Sigmoid colon (tissue), 3 donors: Measurements from ENCODE around the gene DHX8.

ENCODE experiments used
- POLR2A ChIP-seq, 2 donors: fragments of 450-650 bp; IDR thresholded peaks; one replicate each; pipeline ENCODE4 v1.6.1; 2016; ENCODE audit warnings: antibody characterized with exemption in 2 of 2, mild to moderate bottlenecking in 2 of 2, moderate library complexity in 2 of 2
- TF ChIP-seq, protein P1 (sequence below), 4 experiments: fragments of 450-650 bp in 3 of 4; fragments of 200-600 bp in 1 of 4; IDR thresholded peaks; one replicate each; pipeline ENCODE4 v1.5.1; 2016 to 2019; ENCODE audit warnings: antibody characterized with exemption in 4 of 4, mild to moderate bottlenecking in 3 of 4, moderate library complexity in 2 of 4

DNA sequence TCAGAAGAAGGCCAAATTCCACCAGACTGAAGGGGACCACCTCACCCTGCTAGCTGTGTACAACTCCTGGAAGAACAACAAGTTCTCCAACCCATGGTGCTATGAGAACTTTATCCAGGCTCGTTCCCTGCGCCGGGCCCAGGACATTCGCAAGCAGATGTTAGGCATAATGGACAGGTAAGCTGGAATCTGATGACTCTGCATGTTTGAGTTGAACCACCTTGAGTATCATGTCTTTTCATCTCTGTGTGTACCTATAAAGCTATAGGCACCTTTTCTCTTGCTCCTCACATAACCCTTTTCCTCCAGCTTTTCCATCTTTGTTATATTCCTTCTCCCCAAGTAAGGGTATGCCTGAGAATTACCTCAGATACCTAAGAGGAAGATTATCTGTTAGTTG is 37.6 kb downstream of the DHX8 start:
- TF ChIP-seq, protein P1, sequence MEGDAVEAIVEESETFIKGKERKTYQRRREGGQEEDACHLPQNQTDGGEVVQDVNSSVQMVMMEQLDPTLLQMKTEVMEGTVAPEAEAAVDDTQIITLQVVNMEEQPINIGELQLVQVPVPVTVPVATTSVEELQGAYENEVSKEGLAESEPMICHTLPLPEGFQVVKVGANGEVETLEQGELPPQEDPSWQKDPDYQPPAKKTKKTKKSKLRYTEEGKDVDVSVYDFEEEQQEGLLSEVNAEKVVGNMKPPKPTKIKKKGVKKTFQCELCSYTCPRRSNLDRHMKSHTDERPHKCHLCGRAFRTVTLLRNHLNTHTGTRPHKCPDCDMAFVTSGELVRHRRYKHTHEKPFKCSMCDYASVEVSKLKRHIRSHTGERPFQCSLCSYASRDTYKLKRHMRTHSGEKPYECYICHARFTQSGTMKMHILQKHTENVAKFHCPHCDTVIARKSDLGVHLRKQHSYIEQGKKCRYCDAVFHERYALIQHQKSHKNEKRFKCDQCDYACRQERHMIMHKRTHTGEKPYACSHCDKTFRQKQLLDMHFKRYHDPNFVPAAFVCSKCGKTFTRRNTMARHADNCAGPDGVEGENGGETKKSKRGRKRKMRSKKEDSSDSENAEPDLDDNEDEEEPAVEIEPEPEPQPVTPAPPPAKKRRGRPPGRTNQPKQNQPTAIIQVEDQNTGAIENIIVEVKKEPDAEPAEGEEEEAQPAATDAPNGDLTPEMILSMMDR (IDR thresholded peaks at IDR 0.05): no peak
- no peak for TF ChIP-seq POLR2A (IDR thresholded peaks at IDR 0.05)
